PC-9 (cell line): ENCODE measurements around the gene RPAP3.

Source experiments
- EZH2 ChIP-seq: fragments of 200-600 bp; sonication (generic); IDR thresholded peaks from 2 replicates; pipeline ENCODE4 v1.8.0; 2017; ENCODE audit warnings: antibody characterized with exemption, low read depth
- TF ChIP-seq, protein P1 (sequence below): fragments of 200-600 bp; sonication (generic); conservative IDR thresholded peaks from 2 replicates; pipeline ENCODE4 v1.6.1; 2017; ENCODE audit warnings: mixed run types, antibody characterized with exemption, mild to moderate bottlenecking, moderate library complexity

DNA sequence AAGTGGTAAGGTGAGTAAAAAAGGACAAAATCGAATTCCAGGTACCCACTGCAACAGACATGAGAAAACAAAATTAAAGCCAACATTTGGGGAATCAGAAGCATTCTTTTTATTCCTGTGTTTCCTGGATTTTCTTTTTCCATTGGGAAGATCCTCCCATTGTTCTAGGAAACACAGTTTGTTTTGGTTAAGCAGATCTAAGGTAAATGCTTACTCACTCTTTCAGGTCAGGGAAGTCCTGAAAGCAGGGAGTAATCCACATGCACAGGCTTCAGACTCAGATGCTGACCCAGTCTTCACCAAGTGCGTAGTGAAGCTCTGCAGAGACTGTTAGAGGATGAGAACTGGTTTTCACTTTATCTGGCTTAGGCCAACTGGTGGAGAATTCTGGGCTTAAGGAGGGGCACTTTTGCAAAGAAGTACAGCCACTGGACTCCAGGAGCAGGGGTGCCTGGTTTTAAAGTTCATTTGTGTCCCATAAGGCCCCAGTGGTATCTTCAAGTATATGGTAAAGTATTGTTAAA, 57.7 kb downstream of the RPAP3 start:
- TF ChIP-seq, protein P1, sequence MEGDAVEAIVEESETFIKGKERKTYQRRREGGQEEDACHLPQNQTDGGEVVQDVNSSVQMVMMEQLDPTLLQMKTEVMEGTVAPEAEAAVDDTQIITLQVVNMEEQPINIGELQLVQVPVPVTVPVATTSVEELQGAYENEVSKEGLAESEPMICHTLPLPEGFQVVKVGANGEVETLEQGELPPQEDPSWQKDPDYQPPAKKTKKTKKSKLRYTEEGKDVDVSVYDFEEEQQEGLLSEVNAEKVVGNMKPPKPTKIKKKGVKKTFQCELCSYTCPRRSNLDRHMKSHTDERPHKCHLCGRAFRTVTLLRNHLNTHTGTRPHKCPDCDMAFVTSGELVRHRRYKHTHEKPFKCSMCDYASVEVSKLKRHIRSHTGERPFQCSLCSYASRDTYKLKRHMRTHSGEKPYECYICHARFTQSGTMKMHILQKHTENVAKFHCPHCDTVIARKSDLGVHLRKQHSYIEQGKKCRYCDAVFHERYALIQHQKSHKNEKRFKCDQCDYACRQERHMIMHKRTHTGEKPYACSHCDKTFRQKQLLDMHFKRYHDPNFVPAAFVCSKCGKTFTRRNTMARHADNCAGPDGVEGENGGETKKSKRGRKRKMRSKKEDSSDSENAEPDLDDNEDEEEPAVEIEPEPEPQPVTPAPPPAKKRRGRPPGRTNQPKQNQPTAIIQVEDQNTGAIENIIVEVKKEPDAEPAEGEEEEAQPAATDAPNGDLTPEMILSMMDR, result no peak
- no peak for TF ChIP-seq EZH2
